HG02763 (cell line): ENCODE measurements around the gene MYH10.

Experiments
- ATAC-seq: cut with Tn5 transposase; IDR thresholded peaks from one replicate; pipeline ENCODE4 v1.9.1; 2021; ENCODE audit warnings: mild to moderate bottlenecking, moderate library complexity; ENCODE audit not compliant: unreplicated experiment

MYH10 gene

DNA sequence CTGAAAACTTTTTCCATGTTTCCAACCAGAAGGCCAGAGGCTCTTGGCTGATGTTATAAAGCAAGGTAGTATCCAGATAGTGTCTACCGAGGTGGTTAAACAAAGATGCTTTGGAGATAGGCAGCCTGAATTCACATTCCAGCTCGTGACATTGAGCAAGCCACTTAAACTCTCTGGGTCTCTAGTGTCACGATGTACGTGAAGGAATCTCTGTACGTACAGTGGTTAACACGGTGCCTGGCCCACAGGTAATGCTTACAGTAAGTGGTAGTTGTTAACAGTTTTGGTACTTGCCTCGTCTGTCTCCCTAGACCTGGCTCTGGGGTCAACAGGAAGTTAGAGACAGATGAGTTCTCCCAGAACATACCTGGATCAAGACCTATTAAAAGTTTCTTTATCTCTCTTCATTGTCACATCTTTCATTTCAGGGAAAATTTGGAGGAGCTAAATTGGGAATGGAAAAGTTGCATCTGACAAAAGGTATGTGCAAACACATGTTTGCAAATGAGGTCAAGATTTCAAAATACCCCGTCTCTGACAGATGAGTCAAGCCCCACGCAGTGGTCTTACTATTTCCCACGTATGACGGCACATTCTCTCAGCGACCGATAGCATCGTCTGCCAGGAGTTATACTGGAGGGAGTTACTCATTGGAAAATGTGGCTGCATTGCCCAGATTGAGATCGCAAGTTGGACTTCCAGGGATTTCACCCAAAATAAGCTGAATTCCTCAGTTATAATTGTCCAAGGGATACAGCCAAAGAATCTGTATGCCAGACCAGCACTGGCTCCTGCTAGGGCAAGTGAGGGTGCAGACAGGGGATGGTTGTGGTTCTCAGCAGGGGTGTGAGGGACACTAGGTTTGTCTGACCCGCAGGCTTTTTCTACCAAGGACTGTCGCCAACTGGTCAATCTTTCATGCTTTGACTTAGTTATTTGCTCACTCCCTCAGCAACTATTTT lies 18.9 kb upstream of the MYH10 start:
- no peak for ATAC-seq

DNA sequence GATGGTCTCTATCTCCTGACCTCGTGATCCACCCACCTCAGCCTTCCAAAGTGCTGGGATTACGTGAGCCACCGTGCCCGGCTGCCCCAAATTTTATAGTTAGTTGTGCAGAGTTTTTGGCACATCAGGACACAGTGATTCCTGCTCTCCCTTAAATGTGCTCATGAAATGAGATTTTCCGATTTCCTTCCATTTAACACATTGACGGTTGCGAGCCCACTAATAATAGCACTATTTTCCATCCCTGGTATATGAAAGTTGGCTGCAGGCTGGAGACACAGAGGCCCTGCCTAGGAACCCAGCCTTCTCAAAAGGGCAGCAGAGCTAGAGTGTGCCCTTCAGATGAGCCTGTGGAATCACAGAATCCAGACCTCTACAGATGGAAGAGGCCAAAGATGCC lies 17.4 kb upstream of the MYH10 start:
- ATAC-seq, result no peak

DNA sequence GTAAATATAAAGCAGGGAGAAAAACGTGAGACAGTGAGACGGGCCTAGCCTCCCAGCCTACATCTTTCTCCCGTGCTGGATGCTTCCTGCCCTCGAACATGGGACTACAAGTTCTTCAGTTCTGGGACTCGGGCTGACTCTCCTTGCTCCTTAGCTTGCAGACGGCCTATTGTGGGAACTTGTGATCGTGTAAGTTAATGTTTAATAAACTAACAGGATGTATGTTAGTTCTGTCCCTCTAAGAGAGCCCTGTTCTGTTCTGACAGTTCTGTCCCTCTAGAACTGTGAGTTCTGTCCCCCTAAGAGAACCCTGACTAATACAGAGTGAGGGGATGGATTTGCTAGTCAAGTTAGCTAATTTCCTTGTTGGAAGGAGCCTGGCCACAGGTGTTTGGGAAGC lies 16.7 kb upstream of the MYH10 start:
- ATAC-seq, result no peak

DNA sequence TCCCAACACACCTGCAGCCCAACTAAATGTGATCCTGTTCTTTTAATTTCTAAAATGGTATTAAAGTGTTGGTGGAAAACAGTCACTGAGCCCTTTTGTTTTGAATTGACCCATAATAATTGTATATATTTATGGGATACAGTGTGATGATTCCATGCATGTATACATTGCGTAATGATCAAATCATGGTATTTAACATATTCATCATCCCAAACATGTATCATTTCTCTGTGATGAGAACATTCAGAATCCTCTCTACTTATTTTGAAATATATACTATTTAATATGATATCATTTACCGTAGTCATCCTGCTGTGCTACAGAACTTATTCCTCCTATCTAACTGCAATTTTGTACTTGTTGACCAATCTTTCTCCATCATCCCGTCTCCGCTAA lies 14.0 kb upstream of the MYH10 start:
- ATAC-seq, result no peak

DNA sequence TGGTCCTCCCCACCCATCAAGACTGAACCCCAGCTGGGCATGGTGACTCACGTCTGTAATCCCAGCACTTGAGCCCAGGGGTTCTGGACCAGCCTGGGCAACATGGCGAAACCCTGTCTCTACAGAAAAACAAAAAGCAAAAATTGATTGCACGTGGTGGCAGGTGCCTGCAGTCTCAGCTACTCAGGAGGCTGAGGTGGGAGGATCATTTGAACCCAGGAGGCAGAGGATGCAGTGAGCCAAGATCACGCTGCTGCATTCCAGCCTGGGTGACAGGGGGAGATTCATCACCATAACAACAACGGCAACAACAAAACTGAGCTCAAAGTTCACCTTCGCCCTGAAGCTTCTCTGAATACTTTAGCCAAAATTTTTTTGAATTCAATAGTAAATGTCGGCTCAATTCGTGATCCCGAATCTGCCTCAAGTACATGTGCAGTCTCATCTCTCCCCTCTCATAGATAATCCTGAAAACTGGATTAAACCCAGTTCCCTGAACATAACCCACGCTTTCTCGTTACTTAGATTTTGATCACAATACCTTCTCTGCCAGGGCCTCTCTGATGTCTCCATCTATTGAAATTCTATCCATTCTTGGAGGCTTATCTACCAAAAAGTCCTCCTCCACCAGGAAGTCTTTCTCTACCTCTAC lies 13.5 kb upstream of the MYH10 start:
- no peak for ATAC-seq

DNA sequence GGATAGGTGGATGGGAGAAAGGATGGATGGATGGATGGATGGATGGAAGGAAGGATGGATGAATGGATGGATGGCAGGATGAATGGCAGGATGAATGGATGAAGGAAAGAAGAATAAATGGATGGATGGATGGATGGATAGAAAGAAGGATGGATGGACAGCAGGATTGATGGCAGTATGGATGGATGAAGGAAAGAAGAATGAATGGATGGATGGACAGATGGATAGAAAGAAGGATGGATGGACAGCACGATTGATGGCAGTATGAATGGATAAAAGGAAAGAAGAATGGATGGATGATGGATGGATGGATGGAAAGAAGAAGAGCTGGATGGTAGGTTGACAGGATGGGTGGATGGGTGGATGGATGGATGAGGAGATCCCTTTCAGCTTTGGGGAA lies 9.2 kb upstream of the MYH10 start:
- ATAC-seq, result no peak

DNA sequence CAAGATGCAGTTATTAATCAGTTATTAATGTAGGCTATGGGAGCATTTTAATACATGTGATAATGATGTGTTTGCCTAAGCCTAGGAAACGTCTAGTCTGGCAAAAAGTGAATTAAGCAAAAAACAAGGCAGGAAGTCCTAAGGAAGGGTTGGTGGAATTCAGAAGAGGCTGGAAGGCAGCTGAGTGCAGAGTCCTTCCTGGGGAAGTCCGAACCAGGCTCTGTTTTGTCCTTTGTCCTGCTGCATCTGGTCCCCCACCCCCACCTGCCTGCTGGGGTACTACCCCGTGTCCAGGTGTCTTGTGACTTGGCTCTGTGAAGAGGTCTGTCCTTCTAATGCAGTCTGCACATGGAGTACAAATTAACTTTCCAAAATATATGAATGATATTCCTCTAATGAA lies 1.5 kb upstream of the MYH10 start:
- no peak for ATAC-seq

DNA sequence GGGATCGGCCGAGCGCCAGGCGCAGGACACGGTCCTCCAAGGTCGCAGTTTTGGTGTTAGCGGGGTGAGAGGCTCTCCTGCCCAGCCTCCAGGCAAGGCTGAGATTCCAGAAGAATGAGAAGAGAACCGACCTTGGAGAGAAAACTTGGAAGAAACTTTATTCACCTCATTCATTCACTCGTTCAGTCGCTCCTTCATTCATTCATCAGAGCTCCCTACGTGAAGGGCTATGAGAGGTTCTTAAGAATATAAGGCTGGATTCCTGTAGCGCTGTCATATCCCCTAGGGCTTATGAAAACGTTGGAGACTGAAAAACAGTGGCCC lies 991 bp upstream of the MYH10 start:
- ATAC-seq, result no peak

DNA sequence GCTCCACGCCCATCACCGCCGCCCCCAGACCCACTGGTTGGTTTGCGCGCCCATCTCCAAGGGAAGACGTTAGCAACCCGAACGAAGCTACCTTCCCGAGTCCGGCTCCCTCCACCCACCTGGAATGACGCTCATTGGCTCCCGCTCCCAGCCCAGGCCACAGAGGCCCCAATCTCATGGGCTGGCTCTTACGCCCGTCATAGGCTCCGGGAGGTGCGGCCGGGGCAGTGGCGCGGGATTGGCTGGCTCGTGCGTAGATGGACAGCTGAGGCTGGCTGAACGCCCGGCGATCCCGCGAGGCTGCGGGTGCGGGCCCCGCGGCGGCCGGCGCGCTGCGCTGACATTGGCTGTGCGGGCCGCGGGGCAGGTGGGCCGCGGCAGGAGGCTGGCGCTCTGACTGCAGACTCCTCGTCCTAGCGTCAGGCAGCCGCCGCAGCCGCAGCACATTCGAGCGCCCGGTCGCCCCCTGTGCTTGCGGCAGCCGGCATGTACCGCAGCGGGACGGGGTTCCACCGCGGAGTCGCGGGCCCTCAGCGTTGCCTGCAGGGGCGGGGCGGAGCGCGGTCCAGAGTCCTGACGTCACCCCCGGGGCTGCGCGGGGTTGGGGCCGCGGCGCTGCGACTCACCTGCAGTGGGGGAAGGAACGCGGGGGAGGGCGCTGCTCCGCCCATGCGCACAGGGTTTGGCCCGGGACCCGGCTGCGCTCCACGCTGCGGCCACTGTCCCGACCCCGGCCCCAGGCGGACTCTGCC lies 453 bp upstream of the MYH10 start:
- ATAC-seq, result peak; percentile 94

DNA sequence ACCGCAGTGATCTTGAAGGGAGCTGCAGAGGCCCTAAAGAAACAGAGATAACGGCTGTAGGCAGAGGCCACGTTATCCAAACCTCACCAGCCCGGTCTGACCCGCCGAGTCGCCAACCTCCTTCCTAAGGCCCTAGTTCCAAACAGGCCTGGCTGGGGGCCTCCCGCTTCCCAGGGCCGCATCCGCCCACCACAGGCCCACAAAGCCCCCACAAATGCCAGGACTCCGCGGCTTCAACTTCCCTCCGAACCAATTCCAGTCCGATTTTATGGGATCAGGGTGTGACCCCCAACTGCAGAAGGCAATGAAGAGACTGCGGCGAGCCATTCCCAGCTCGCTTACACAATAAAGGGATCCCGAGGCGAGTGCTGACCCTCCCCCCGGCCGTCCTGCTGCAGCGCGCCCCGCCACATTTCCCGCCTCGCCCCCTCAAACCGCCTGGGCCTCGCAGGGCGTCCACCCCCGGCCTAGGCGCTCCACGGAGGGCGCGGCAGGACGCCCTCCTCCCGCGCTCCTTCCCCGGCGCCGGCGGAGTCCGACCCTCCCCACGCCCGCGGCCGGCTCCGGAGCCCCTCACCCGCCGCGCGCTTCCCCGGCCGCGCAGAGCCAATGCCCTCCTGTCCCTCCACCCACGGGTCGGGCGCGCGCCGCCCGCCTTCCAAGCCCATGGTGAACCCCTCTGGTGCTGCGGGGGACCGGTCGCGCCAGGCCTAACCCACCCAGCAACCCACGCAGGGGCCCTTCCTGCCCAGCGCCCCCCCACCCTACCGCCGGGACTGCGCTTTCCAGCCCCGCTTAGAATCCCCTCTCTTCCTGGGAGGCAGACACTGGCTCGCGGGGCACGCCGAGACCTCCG lies 926 bp downstream of the MYH10 start:
- no peak for ATAC-seq

DNA sequence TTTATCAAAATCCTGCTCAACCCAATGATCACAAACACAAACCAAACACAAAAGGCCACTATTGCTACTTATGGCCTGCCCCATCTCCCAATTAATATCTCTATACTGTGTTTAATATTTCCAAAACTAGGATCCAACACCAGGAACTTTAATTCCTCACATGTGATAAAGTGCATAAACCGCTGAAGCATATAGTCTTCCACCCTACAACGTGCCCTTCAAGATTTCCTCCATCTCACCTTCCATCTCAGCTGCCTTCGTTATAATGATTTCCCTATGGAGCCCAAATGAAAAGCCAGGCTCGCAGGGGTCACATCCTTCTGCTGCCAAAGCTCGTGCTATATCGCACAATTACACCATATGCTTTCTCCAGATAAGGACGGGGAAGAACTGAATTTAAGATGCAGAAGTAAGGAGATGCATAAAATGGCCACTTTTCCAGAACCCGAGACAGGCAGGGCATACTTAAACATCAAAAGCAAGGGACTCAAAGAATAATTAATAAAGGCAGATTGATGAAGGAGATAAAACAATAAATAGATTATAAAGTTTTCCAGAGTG lies 1.8 kb downstream of the MYH10 start:
- ATAC-seq, result no peak

DNA sequence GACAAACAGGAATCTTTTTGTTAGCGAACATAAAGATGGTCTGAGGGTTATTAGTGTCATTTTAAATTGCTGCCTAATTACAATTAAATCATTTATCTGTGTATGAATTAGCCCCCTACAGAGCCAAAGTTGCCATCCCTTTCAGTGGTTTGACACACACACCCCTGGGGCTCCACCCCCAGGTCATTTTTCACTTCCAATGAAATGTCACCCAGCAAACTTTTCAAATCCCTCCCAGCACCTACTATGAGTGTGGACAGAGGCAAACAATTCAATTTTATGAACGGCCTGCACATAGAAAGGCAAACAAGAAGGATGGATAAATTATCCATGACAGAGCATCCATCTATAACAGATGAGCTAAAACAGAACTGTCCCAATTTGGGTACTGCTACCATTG lies 2.4 kb downstream of the MYH10 start:
- no peak for ATAC-seq

DNA sequence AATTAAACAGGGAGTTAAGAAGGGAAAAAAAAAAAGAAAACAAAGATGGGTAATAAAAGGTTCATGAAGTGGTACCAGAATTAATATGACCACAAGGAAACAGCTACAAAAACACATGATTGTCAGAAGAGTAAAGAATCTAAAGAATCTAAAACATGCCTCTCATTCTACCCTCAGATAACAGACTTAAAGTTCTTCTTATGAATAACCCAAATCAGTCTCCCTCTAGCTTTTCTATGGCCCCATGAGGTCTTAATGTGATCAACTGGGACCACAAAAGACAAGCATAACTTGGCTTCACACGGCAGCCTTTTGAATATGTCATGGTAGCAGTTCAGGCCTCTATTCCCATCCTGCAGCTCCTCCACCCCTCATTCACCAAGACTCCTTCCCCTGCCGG lies 6.9 kb downstream of the MYH10 start:
- no peak for ATAC-seq

DNA sequence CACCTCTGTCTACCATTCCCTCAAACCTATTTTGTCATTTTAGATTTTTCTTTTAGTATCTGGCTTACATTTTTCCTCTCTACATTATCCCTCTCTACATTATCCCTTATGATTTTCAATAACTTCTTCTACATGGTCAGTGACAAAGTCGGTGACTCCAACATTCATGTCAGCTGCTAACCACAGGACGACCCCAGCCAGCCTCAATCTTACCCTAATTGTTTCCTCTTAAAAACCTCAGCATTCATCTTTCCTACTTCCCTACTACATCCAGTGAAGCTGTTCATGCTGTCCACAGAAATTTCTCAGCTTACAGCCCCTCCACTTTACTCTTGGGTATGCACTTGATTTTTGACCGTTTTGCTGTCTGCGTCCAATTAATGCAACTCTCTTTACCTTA lies 8.3 kb downstream of the MYH10 start:
- ATAC-seq, result no peak

DNA sequence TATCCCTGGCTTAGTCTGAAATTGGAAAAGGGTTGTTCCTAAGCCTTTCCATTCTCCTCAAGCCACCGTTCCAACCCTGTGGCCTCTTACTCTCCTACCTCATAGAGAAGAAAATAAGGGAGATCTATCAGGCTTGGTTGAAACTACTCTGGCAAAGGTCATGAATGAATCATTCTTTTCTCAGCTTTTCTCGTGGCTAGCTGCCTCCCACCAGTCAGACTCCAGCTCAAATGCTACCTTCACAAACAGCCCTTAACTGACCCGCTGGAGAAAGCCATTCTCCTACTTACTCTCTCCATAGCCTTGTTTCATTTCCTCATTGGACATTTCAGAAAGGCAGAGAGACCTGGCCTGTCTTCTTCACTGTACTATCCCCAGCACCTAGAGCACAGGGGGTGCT lies 8.9 kb downstream of the MYH10 start:
- ATAC-seq, result no peak

DNA sequence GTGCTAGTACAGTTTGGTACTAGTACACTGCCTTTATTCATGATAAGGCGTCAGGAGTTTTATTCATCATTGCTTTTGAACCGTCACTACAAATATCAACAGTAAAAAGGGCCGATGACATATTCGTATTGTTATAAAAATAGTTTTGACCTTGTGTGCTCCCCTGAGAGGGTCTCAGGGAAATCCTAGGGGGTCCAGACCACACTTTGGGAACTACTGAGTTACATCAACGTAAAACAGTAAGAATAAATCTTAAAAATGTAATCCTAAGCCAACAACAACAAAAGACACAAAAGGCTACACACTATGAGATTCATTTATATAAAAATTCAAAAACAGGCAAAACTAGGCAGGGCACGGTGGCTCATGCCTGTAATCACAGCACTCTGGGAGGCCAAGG lies 11.2 kb downstream of the MYH10 start:
- ATAC-seq, result no peak

DNA sequence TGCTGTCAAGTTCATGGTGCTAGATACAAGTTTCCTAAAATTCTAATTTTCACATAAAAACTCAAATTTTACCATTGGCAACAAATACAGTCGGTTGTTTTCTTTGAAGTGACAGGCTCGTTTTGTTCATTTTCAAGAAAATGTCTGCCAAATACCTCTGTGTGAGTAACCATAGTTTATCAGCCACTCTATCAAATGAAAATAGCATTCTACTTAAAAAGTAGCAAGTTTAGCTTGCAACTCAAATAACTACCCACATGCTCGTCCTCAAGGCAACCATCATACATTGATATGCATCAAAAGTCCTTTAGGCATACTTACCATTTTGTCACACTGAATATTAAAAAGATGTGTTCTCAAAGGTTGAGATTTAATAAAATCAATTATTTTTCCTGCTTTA lies 11.7 kb downstream of the MYH10 start:
- ATAC-seq, result no peak

DNA sequence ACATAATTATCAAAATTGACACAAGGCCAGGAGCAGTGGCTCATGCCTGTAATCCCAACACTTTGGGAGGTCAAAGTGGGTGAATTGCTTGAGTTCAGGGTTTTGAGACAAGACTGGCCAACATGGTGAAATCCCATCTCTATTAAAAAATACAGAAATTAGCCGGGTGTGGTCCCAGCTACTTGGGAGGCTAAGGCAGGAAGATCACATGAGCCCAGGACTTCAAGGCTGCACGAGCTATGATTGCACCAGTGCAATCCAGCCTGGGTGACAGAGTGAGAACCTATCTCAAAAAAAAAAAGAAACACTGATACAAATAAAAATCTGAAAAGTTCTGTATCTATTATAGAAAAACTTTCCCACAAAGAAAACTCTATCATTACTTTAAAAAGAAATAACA lies 15.5 kb downstream of the MYH10 start:
- ATAC-seq, result no peak

DNA sequence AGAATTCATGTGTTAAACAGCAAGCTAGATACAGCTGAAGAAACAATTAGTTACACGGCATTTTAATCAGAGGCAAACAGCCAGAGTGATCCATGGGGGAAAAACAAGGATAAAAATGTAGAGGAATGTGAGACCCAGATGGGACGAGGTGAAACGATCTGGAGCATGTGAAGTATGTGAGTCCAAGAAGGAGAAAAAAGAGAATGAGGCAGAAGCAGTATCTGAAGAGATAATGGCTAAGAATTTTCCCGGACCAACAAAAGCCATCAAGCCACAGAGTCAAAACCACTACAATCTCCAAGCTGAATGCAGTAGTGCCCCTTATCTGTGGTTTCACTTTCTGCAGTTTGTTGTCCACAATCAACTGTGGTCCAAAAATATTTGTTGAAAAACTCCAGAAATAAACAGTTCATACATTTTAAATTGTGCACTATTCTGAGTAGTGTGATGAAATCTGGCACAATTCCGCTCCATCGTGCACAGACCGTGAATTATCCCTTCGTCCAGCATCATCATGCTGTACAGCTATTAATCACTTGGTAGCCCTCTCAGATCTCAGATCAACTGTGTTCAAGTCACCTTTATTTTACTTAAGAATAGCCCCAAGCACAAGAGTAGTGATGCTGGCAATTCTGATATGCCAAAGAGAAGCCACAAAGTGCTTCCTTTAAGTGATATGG lies 18.8 kb downstream of the MYH10 start:
- ATAC-seq, result no peak

DNA sequence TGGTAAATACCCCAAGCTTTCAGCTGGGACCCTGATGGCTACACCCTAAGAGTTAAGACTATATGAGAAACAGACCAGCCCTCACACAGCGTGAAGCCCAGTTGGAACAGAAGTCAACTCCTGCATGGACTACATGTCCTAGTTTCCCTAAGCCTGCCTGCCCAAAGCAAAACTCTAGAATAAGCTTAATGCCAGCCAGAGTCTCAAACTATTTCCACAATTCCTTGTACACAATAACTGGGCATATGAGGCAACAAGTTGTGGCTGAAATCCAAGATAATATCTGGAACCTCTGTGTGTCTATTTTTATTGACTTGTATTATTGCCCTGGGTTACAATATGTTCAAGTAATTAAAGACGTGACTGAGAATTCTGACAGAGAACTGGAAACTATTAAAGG lies 19.4 kb downstream of the MYH10 start:
- no peak for ATAC-seq
